GM18502 (cell line): ENCODE data around the gene MGAT3.

Experiments
- ATAC-seq: cut with Tn5 transposase; IDR thresholded peaks from one replicate; pipeline ENCODE4 v1.9.1; 2021; ENCODE audit warnings: mild to moderate bottlenecking; ENCODE audit not compliant: unreplicated experiment, poor library complexity

MGAT3 gene

DNA sequence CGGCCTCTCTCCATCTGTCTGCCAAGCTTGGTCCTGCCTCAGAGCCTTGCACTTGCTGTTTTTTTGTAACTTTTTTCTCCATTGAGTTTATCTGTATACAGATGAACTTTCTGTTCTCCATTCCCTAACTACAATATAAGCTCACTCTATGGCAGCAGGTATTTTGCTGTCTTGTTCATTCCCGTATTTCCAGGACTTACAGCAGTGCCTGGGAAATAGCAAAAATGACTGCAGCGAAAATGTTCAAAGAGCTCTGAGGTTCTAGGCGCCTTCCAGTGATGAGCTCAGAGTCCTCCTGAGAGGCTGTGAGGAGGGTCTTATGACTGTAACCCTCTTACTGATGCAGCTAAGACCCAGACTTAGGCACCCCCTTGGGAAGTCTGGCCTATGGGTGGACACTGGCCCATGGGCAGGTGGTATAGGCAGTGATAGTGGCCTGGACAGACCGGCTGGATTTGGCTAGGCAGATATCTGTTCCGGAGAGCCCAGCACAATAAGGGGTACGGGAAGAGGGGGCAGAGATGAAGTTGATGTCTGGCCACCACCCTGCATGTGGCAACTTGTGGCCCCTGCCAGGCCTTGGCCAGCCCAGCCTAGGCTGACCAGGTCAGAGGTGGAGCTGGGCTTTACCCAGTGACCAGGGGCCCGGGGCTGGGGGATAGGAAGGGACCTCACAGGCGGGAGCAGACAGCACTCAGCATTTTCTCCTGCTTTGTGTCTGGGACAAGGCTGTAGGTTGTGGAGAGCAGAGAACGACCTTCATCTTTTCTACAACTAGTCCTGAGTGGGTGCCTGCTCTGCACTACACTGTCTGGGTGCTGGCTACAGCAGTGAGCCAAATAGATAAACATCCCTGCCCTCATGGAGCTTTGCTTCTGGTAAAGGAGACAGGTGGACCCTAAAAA is 68.2 kb downstream of the MGAT3 start:
- no peak for ATAC-seq

DNA sequence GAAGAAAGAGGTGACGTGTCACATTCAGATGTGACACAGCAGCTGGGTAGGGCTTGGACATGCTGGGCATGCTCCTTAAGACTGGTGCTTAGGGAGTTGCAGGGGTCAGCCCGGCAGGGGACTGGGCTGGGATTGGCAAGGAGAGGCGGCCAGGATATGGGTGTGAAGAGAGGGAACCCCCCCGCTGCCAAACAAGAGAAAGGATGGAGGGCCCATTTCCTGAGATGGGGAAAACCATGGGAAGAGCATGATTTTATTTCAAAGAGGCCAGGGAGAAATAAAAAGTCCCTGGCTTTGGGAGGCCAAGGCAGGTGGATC is 68.8 kb downstream of the MGAT3 start:
- no peak for ATAC-seq

DNA sequence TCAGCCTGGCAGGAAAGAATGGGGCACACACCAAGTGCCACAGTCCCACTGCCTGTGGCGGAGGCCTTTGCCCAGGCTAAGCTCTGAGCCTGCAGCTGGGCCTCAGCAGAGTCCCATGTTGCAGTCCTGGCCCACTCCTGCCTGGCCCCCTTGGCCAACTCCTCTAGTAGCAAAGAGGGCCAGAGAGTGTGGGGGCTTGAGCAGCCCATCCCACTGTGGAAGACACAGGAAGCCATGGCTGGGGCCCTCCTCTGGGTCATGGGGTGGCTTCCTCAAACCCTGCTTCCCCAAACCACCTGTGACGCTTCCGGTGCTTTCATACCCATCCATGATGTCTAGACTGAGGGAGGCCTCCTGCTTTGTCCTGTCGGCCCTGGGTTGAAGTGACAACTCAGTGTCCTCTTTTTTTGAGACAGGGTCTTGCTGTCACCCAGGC is 69.9 kb downstream of the MGAT3 start:
- ATAC-seq: no peak

DNA sequence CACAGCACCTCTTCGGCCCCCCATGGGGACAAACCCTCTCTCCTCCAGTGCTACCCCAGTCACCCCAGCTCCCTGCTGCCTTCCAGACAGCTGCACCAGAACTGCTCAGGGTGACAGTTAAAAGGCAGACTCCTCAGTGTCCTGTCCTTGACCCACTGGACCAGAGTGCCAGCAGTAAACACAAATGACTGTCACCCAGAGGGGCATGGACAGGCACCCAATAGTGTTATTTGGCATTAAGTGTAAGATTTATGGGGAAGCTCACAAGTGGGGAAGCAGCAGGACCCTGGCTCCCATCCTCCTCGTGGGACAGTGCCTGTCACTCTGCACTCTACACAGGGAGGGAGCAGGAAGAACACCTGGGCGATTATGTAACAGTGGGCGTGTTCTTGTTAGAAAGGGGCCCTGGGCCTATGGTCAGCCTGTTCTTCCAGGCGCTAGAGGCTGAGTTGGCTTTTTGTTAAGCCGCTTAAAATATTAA is 70.7 kb downstream of the MGAT3 start:
- no peak for ATAC-seq

DNA sequence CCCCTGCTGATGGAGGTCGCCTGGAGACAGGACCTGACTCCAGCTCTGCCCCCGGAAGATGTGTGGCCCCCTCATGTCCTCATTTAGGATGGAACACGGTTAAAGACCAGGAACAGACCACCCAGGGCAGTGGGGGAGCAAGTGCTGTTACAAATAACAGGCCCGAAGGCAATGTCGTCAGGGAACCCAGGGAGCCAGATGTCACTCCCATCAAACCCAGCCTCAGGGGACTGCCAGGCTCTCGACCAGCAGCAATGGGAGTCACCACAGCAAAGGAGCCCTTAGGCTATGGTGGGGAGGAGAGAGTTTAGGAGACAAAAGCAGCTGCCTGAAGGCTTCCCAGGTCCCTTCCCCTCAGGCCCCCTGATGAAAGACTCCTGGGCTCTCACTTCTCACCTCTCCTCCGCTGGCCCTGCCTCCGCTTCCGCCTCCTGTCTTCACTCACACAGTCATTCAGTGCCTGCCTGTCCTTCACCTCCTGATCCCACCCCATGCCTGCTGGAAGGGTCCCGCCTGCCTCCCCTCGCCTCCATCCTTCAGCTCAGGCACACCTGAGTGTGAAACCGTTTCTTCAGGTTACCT is 71.4 kb downstream of the MGAT3 start:
- no peak for ATAC-seq

DNA sequence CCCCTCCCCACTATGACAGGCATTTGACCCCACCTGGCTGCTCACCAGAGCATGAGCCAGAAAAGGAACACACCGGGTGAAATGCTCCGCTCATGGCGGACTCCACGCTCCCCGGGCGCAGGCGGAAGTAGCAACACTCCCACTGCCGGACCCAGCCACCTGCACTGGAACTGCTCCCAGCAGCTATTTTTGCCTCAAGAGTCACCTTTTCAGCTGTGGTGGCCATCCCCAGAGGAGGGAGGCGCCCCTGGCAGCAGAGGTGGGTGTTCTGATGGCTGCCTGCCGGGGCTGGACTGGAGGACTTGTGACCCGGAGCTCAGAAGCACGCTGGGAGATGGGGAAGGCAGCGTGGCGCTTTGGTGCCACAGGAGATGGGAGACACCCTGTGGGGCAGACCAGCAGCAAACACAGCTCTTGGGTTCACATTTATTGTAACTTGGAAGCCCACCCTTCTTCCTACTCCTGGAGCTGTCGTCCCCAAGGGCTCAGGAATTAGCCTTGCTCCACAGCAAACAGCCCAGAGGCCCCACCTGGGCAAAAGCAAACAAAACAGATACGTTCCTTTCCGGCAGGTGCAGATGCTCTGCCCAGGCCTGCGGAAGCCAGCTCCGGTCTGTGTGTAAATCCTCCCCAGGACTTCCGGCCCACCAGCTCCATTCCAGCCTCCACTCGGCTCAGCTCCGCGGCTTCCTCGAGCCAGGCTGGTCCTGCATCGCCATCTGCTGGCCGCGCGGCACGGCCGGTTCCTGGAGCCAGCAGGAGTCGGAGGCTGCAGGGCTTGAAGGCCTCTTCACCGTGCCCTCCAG is 72.1 kb downstream of the MGAT3 start:
- ATAC-seq: no peak

DNA sequence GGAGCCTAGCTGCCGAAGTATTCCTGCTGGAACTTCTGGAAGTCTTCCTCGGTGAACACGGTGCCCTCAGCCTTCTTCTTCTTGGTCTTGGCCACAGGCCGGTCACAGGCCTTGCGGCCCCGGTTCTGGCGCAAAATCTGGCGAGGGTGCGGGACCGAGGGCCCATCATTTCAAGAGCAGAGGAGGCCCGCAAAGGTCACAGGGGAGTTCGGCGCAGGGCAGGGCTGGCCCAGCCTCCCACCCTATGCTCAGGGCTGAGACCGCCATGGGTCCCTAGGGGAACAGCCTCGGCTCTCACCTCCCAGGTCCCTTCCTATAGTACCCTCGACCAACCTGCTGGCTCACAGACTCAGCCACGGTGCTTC is 72.7 kb downstream of the MGAT3 start:
- ATAC-seq: no peak

DNA sequence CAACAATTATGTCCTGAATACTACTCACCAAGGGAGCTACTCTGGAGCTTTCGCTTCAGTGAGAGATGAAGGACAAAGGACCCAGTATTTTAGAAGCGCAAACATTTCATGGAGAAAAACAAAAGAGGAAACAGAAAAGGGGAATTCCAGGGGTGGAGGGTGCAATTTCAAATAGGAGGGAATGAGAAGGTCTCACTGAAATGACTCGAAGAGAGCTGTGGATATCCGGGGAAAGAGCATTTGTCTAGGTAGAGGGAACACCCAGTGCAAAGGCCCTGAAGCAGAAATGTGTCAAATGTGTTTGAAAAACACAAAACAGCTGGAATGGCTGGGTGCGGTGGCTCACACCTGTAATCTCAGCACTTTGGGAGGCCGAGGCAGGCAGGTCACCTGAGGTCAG is 73.3 kb downstream of the MGAT3 start:
- no peak for ATAC-seq

DNA sequence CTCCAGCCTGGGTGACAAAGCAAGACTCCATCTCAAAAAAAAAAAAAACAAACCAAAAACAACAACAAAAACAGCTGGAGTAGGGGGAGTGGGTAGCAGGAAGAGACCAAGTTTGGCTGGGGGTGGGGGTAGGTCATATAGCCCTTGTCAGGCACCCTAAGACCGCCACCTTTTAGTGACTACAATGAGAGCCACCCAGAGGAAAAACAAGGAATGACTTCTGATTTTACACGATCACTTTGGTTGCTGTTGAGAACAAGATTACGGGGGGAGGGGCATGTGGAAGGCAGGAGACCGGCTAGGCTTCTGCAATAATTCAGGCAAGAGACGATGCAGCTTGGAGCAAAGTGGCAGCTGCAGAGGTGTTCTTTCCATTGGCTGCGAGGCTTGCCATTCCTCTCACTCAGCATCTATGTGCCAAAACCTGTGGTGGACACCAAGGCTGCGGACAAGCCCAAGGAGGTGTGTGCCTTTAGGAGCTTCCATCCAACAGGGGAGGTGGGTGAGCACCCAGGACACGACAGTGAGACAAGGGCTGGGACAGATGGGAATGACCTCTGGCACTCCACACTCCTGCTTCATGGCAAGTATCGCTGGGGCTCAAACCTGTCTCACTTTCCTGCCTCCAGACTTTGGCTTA is 74.0 kb downstream of the MGAT3 start:
- no peak for ATAC-seq

DNA sequence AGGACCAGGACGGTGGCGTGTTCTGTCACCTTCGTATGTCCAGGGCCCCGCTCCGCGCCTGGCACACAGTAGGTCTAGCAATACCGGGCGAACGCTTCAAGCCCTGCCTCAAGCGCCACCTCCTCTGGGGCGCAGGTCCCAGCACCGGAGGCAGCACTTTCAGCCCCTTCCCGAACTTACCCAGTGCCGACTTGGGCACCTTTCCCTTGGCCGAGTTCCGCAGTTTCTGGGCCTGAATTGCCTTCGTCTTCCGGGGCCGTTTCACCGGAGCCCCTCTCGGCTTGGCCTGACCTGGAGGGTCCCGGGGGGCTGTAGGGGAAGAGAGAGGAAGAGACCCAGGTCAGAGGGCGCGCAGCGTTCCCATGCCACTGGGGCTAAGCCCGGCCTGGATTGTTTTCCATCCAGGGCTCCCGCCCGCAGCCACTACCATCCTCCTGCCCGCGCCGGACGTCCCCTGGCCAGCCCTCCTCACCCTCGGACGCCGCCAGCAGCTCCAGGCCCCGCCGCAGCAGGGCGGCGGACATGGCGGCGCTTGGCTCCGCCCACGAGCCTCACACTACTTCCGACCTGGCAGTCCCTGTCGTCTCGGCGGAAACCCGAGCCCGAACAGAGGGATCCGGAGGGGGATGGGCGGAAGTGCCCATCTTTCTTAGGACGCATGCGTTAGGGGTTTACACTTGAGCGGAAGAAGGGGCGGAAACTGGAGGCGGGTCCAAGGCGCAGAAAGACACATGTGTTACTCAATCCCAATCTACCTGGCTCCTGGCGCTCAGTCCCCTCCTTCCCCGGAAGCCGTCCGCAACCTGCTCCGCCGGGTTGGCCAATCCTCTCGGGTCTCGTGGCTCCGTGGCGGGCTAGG is 75.6 kb downstream of the MGAT3 start, which contains the start of gene RPS19BP1:
Gene RPS19BP1 (minus strand): TSS at position 534 of the 859 bp plus-strand sequence. CDS start 10 bp downstream, at position 524.
- ATAC-seq: peak; percentile 78

DNA sequence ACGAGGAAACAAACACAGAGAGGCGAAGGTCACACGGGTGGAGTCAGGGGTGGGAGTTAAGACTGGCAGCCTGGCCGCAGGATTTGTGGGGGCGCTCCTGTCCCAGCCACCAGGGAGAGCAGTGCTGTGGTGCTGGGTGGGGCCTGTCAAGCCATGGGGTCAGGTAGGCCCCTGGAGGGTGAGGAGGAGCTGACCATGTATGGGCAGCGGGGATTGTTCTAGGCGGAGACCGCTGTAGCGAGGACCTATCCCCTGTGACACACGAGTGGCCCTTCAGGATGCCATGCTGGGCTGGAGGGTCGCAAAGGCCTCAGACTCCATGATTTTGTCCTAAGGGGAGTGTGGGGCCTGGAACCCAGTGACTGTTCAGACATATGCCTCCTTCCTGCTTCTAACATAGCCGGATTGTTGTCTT is 77.3 kb downstream of the MGAT3 start:
- no peak for ATAC-seq

DNA sequence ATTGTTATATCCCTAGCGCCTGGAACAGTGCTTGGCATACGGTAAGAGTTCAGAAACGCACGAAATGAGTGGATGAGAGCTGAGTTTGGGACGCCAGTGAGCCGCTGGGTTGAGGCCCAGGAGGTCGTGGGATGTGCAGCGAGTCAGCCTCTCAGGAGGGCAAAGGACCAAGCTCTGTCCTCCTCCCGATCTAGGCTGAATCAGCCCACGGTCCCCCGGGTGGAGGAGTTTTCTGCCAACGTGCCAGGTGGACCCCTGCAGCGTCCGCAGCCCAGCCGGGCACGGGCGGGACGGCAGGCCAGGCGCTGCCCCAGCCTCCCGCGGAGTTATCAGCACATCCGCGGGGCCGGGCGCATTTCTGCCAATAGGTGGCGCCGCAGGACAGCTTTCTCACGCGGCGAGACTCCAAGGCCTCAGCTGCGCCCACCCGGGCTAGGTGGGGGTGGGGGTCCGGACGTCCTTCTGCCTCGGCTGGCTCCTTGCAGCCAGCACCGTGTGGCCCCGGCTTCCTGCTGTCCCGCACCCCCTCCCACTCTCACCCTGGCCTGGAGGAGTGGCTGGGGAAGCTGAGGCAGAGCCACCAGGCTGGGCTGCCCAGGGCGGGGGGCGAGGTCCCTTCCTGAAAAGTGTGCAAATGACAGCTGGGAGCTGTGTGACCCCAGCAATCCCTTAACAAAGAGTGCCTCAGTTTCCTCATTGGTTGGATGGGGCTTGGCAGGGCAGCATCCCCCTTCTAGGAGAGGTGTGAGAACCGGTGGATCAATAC is 78.0 kb downstream of the MGAT3 start:
- no peak for ATAC-seq

DNA sequence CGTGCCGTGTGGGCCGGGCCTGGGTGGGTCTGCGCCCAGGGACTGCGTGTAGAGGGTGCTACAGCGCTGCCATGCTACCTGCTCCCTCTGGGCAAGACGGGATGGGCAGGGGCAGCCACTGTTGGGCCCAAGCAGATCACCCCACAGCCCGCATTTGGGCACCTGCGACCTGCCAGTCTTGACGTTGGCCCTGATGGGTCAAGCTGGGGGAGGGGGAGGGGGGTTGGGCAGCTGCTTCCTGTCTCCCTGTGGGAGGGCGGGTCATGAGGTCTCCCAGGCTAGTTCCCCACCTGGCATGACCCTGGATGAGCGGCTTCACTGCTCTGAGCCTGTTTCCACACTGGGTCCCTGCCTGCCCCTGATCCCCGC is 78.5 kb downstream of the MGAT3 start:
- ATAC-seq: no peak

DNA sequence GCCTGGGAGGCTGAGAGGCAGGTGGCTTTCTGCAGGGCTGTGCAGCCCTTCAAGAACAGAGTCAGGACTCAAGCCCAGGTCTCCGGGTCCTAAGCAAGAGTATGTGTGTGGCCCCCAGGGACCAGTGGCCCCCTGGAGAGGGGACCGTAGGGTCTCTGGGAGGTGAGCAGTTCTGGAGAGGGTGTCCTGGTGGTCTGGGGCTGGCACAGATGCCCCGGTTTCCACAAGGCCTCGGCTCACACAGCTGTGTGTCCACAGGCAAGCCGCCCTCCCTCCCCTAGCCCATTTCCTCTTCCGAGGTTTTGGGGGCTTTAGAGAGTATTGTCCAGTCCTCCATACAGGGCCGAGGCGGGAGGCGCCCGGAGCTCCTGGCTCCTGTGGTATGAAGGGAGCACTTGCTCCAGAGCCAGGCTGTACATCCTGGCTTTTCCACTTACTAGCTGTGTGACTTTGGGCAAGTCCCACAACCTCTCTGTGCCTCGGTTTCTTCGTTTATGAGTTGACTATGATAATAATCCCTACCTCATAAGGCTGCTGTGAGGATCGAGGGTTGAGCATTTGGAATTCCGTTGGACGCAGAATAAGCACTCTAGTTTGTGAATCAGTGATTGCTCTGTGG is 79.1 kb downstream of the MGAT3 start:
- ATAC-seq: no peak

DNA sequence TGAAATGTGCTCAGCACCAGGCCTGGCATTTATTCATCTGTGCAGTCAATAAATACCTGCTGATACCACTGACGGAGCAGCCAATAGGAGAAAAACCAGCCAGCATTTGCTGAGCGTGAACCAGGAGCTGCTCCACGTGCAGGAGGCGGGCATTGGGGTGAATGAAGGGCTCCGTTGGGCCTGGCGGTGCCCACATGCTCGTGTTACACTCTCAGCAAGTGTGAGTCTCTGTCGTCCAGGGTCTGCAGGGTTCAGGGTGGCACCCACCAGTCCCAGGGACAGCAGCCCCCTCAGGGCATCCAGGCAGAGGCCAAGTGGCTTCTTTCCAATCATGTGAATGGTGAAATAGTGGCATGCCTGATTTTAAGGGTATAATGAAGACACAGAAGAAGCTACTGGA is 79.9 kb downstream of the MGAT3 start:
- ATAC-seq: no peak

DNA sequence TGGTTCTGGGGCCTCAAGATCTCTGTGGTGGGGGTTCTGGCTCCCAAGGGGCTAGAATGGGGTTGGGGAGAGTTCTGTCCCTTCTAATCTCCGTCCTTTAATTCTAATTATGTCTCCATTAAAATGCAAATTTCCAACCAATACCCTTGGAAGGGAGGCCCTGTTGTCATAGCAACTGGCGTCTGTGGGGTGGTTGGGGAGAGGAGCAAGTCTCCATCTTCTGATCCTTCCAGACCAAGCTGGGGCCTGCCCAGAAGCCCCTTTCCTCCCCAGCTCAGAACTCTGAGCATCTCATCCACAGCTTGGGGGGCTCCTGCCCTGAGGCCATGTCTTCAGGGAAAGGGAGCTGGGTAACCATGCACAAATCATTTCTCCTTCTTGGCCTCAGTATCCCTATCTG is 81.2 kb downstream of the MGAT3 start:
- no peak for ATAC-seq
